Left renal cortex interstitium (tissue), 4 donors: Measurements from ENCODE around the gene MAFF. TPM values are rescaled to one million over a fixed set of nuclear protein-coding genes. Genes with fewer than 3 reads are reported as not detected.

ENCODE experiments used
- DNase-seq, 4 donors: peaks; one replicate each; pipeline ENCODE4 v3.0.0-alpha.2; 2013; ENCODE audit warnings: low read depth in 4 of 4, low spot score in 2 of 4, missing footprints in 1 of 4
- polyA plus RNA-seq, 4 donors: library from polyadenylated mRNA; unstranded; fragments of 120-200 nt; gene quantifications; one replicate each; pipeline ENCODE4 v1.2.1, GENCODE V29; 2013; ENCODE audit not compliant: insufficient read length in 4 of 4

Gene MAFF
- polyA plus RNA-seq, 4 donors, result 3.2 to 3.9 (median 3.6) TPM

DNA sequence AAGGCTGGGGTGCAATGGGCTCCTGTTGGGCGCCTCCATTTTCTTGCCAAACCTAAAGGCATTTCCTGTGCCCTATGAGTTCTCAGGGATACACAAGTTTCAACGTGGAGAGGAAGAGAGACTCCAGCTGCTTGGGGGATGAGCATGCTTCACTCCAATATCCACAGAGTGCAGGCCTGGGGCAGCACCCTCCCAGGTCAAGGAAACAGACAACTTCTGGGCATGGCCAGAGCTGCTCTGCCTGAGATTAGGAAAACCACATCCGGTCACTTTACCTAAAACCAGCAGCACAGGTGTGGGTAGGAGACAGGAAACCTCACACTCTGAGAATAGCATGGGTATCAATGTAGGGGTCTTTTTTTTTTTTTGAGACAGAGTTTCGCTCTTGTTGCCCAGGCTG is 42.3 kb downstream of the MAFF start:
- no peak for DNase-seq

- no peak for DNase-seq
Measured at GRCh38 chr22:38246046-38246658, 44.4 kb downstream of the MAFF start.

DNA sequence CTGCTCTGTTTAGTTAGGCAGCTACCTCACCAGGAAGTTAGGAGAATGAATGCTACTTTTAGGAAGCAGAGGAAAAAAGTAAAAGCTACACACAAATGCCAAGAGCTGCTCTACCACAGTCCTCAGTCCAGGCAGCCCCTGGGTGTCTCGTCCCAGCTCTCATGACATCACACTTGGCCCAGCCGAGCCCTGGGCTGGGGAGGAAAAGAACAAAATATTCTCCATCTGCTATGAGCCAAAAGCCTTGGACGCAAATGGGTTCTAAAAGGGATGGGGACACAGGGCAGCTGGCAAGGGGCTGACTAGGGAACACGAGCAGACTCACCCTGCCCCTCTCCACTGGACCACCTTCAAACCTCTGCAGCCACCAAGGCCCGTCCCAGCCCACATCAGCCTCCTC is 44.9 kb downstream of the MAFF start:
- no peak for DNase-seq

GRCh38 chr22:38247713-38248112 is 45.9 kb downstream of the MAFF start:
- no peak for DNase-seq

DNA sequence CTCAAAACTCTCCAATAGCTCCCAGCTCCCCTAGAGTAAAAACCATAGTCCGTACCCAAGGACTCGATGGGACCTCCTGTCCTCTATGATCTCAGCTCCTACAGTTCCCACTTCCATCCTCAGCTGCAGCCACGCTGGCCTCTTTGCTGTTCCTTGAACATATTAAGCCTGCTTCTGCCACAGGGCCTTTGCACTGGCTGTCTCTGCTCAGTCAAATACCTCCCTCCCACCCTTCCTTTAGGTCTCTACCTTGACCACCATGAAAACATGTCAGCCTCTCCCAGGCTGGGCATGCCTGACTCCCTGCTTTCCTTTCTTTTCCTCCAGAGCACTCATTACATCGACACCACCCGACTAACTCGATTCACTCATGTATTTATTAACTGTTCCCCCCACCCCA is 46.5 kb downstream of the MAFF start:
- DNase-seq, result no peak

GRCh38 chr22:38249301-38249700 is 47.5 kb downstream of the MAFF start:
- DNase-seq, result no peak

- no peak for DNase-seq
Measured at GRCh38 chr22:38249803-38250642, 48.2 kb downstream of the MAFF start.

- DNase-seq, result no peak
Measured at GRCh38 chr22:38250643-38251340, 49.0 kb downstream of the MAFF start.

- DNase-seq, result no peak
Measured at GRCh38 chr22:38251341-38251692, 49.5 kb downstream of the MAFF start.

DNA sequence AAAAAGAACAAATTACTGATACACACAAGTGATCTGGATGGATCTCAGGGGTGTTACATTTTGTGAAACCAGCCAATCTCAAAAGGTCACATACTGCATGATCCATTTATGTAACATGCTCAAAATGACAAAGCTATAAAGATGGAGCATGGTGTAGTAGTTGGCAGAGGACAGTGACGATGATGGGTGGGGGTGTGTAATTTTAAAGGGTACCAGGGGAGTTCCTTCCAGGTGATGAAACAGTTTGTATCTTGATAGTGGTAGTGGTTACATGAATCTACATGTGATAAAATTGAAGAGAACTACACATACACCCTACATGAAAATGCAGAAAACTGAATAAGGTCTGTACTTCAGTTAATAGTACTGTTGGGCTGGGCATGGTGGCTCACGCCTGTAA is 53.9 kb downstream of the MAFF start:
- DNase-seq, result no peak

DNA sequence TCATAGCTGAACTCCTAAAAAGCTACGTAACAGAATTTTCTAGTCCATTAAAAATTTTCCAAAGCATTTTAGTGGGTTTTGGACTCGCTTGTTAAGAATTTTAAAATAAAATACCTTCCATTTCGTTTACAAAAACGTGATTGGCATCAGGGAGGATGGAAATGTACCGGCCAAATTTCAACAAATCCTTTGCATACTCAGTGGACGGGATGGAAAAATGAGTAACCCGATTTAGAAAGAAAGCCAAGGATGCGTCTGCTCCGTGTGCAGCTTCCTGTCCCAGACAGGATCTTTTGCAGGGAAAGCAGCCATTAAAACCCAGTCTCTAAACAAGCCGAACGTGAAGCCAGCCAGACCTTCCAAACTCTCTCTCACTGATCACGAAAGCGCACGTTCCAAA is 55.4 kb downstream of the MAFF start:
- DNase-seq, result no peak

DNA sequence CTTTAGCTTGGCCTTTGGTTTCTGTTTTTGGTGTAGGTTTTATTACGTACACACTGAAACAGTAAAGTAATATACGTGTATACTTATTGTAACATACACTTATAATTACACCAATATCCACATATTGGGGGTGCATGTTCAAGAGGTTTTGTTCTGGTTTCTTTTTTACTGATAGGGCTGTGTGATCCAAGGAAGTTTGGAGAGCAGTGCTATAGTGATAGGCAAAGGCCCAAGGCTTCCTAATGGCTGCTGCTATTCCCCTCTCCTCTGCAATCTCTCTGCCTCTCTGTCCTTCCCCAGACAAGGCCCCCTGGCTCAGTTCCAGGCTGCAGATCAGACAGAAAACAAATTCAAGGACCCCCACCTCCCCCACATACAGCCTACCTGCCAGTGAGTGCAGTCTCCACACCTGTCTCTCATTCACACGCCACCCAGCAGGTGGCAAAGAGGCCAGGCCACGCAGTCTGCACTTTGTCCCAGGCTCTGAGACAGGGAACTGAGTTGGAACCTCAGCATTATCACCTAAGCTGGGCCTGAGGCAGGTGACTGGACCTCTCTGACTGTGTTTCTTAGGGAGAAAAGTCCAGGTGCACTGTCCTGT is 56.0 kb downstream of the MAFF start:
- no peak for DNase-seq

- no peak for DNase-seq
Measured at GRCh38 chr22:38258895-38259294, 57.1 kb downstream of the MAFF start.

- DNase-seq, result no peak
Measured at GRCh38 chr22:38259370-38259769, 57.6 kb downstream of the MAFF start.

- no peak for DNase-seq
Measured at GRCh38 chr22:38260761-38261681, 59.2 kb downstream of the MAFF start.

DNA sequence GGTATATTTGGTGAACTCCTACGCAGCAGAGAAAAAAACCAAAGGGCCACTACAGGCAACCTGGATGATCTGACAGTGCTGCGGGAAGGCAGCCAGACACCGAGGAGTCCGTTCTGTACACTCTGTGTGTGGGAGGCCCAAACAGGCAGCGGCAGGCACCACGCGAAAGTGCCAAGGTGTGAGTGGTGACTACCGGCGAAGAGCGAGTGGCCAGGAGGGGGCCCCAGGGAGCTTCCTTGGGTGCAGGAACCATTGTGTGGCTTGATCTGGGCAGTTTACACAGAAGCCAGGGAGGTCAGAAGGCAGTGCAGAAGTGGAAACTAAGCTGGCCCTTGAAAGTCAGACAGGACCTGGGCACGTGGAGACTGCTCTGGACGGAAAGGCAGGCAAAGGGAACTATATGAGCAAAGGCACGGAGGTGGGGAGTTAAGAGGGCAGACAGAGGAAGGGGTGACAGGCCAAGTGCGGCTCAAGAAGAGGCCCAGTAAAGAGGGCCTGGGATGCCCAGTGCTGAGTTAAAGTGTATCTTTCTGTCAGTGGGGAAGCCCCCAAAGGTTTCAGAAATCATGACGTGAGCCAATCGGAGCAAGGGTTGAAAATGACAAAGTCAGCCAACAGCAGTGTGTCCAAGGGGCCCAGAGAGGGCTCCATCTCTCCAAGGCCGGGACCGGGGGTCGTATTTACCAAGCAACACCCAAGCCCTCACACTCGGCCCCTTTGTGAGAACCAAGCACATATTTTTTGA is 60.4 kb downstream of the MAFF start:
- no peak for DNase-seq

DNA sequence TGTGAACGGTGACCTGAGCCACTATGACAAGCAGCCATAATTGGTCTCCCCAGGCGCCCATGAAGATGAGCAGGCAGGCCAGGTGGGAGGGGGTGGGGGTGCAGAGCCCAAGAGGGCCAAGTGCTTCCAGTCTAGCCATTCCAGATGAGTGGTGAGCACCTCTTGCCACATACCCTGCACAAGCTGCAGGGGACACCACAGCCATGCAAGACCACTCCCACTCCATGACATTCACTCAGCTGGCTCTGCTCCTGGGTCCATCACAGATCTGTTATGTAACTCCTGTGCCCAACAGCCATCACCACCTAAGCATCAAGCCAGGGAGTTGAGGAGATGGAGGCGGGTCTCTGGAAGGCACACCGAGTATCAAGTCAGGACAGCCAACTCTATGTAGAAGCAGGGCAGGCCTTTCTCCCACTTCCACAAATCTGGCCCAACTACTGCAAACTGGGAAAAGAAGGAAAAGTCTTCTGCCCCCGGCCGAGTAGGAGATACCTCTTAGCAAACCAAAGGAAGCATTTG is 62.6 kb downstream of the MAFF start:
- no peak for DNase-seq
